ENCODE measurements around the gene ZNF606. TPM values are rescaled to one million over a fixed set of nuclear protein-coding genes. Genes with fewer than 3 reads are reported as not detected.

ZNF606 gene
- total RNA-seq: 10 to 100 TPM; 11.1 to 13.6 TPM
- 11.0 TPM for polyA plus RNA-seq (2013, experiment 1 of 2)
- polyA plus RNA-seq (2013, experiment 2 of 2): 5.3 TPM
- total RNA-seq: 5.7 to 51.0 (median 20.4) reads per million in 172 experiments

GRCh38 chr19:58002384-58003173 is at the start of gene ZNF606:
TSS of gene ZNF606 (minus strand) at chr19:58002820. CDS start at chr19:58001319, 1,501 bp downstream.
- ChIA-PET CTCF (interaction anchor here (0.9 to 1.3 kb wide), 3 partner anchors 86 to 152 kb away, joined by 3 read pairs; partner anchors contain the start of gene ZSCAN18), POLR2A (interaction anchor here (0.7 to 3.3 kb wide), 32 partner anchors 9 to 1464 kb away, joined by 3 to 32 read pairs (median 4); partner anchors contain the start of genes ZFP28, ZNF135, ZNF154 and ZNF274)
- Histone ChIP-seq H3K36me3 (ENCODE audit: insufficient read depth, low read length) (peaks cover 42% of the 10 kb centered on the region), H3K27ac (ENCODE audit: low read depth in 1 of 2, low read length in 2 of 2) (peak within 1 kb of the TSS; percentile 71 to 87), H3K4me3 (ENCODE audit: low read length) (peak within 1 kb of the TSS; percentile 95), H3K27me3 (ENCODE audit: control insufficient read depth in 1 of 2, insufficient read depth in 2 of 2, low read length in 2 of 2) (no peaks in the 10 kb centered on the region), H3K4me1 (ENCODE audit: insufficient read depth, low read length) (peaks cover 24% of the 10 kb centered on the region), H3K9me3 (ENCODE audit: control insufficient read depth in 1 of 2, insufficient read depth in 1 of 2, low read length in 2 of 2) (peaks cover 45 to 54% of the 10 kb centered on the region in 2 experiments)
- H3K9me3 Mint-ChIP-seq: peaks cover 11% of the 10 kb centered on the region
- no peak for TF ChIP-seq CTCF (IDR thresholded peaks at IDR 0.05)
- peak within 1 kb of the TSS; percentile 93 for H3K27ac Mint-ChIP-seq
- peaks cover 95% of the 10 kb centered on the region for H3K36me3 Mint-ChIP-seq (ENCODE audit: low read depth)
- ATAC-seq (ENCODE audit: poor library complexity) (peak; percentile 96), DNase-seq (peak; percentile 69 to 93 (median 81))
- intact Hi-C loops (cut with DNase I, micrococcal nuclease): loop anchor here (2.0 to 10.0 kb wide), 7 partner anchors 86 to 1608 kb away; partner anchors contain the start of genes ZNF329 (in 2 of the 2), ZNF417 (in 1 of the 2), ZNF582 (in 1 of the 2) and ZNF671 (in 1 of the 2)
- H3K4me1 Mint-ChIP-seq (ENCODE audit: low read depth): peaks cover 23% of the 10 kb centered on the region
- peak within 1 kb of the TSS; percentile 90 for H3K4me3 Mint-ChIP-seq
- no peaks in the 10 kb centered on the region for H3K27me3 Mint-ChIP-seq

- Mint-ChIP-seq H3K36me3 (ENCODE audit: low read depth) (peaks cover 39% of the 10 kb centered on the region), H3K27me3 (peaks cover 18% of the 10 kb centered on the region), H3K4me1 (ENCODE audit: low read depth) (no peaks in the 10 kb centered on the region), H3K4me3 (no peak overlapping the region), H3K9me3 (peaks cover 17% of the 10 kb centered on the region), H3K27ac (no peak overlapping the region)
- H3K4me3 ChIP-seq (ENCODE audit: low read length): no peak overlapping the region
- no peaks in the 10 kb centered on the region for H3K4me1 ChIP-seq (ENCODE audit: insufficient read depth, low read length)
- no peak for DNase-seq
- peaks cover 60 to 95% of the 10 kb centered on the region in 2 experiments for H3K9me3 ChIP-seq (ENCODE audit: control insufficient read depth in 1 of 2, insufficient read depth in 1 of 2, low read length in 2 of 2)
- H3K27ac ChIP-seq (ENCODE audit: low read depth in 1 of 2, low read length in 2 of 2): no peak overlapping the region
- intact Hi-C loops (cut with DNase I, micrococcal nuclease): no loop called here
- no peak for ATAC-seq (ENCODE audit: poor library complexity)
- no peaks in the 10 kb centered on the region for H3K36me3 ChIP-seq (ENCODE audit: insufficient read depth, low read length)
- ChIA-PET POLR2A (no interaction called here), CTCF (no interaction called here)
- no peak for TF ChIP-seq CTCF (IDR thresholded peaks at IDR 0.05)
- peaks cover 0 to 8% of the 10 kb centered on the region in 2 experiments for H3K27me3 ChIP-seq (ENCODE audit: control insufficient read depth in 1 of 2, insufficient read depth in 2 of 2, low read length in 2 of 2)
Measured at GRCh38 chr19:58052256-58052655, 49.6 kb upstream of the ZNF606 start.

DNA sequence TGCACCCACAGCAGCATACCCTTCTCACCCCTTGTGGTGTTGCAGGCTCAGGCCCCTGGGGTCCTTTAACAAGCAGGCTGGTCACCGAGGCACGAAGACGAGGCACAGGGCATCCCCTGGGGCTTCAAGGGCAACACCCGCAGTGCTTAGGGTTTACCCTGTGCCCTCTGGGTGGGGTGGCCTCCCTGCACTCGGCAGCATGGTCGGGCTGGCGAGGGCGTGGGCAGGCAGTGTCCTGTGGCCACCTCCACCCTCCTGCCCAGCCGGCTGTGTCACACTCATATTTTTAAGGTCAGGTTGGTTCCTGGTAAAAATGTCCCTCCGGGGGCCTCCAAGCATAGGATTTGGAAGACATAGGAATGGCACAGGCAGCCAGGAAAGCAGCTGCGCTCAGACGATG is 45.1 kb upstream of the ZNF606 start:
- DNase-seq: no peak
- intact Hi-C loops (cut with DNase I, micrococcal nuclease): no loop called here
- H3K36me3 ChIP-seq (ENCODE audit: insufficient read depth, low read length): no peaks in the 10 kb centered on the region
- Mint-ChIP-seq H3K9me3 (peaks cover 24% of the 10 kb centered on the region), H3K27me3 (no peaks in the 10 kb centered on the region), H3K36me3 (ENCODE audit: low read depth) (peaks cover 27% of the 10 kb centered on the region), H3K27ac (no peak overlapping the region), H3K4me3 (no peak overlapping the region), H3K4me1 (ENCODE audit: low read depth) (no peaks in the 10 kb centered on the region)
- no peaks in the 10 kb centered on the region for H3K27me3 ChIP-seq (ENCODE audit: control insufficient read depth in 1 of 2, insufficient read depth in 2 of 2, low read length in 2 of 2)
- H3K27ac ChIP-seq (ENCODE audit: low read depth in 1 of 2, low read length in 2 of 2): no peak overlapping the region
- peaks cover 64 to 95% of the 10 kb centered on the region in 2 experiments for H3K9me3 ChIP-seq (ENCODE audit: control insufficient read depth in 1 of 2, insufficient read depth in 1 of 2, low read length in 2 of 2)
- TF ChIP-seq CTCF (IDR thresholded peaks at IDR 0.05): no peak
- ATAC-seq (ENCODE audit: poor library complexity): no peak
- H3K4me3 ChIP-seq (ENCODE audit: low read length): no peak overlapping the region
- H3K4me1 ChIP-seq (ENCODE audit: insufficient read depth, low read length): no peaks in the 10 kb centered on the region
- ChIA-PET POLR2A (no interaction called here), CTCF (no interaction called here)
